Uterus (tissue), 4 donors: ENCODE results near the gene TNKS1BP1. TPM values are rescaled to one million over a fixed set of nuclear protein-coding genes. Genes with fewer than 3 reads are reported as not detected.
A peak's percentile ranks its signal among the peaks of the same experiment; 100 is the strongest.

Experiments
- DNase-seq, 2 donors: peaks; one replicate each; pipeline ENCODE4 v3.0.0-alpha.2; 2019 to 2020
- H3K27ac ChIP-seq, 2 donors: fragments of 200-600 bp; sonication (generic); 1 replicate in 1 of 2; 2 replicates in 1 of 2; pipeline ENCODE4 v1.5.1; 2016 to 2018
- H3K27me3 ChIP-seq, 2 donors: fragments of 200-600 bp; sonication (generic); one replicate each; pipeline ENCODE4 v1.5.1; 2018 to 2019; ENCODE audit warnings: control low read depth in 1 of 2
- H3K36me3 ChIP-seq, 2 donors: fragments of 200-600 bp; sonication (generic); one replicate each; pipeline ENCODE4 v1.5.1; 2019; ENCODE audit warnings: control low read depth in 1 of 2
- H3K4me1 ChIP-seq, 2 donors: fragments of 200-600 bp; sonication (generic); one replicate each; pipeline ENCODE4 v1.5.1; 2018 to 2019; ENCODE audit warnings: control low read depth in 1 of 2
- H3K4me3 ChIP-seq, 2 donors: fragments of 200-600 bp; sonication (generic); 1 replicate in 1 of 2; 2 replicates in 1 of 2; pipeline ENCODE4 v1.5.1; 2018 to 2019; ENCODE audit warnings: mild to moderate bottlenecking in 1 of 2
- H3K9me3 ChIP-seq, 2 donors: fragments of 200-600 bp; sonication (generic); one replicate each; pipeline ENCODE4 v1.5.1; 2019; ENCODE audit warnings: control low read depth in 1 of 2
- CTCF ChIP-seq, 4 experiments: fragments of 200-600 bp in 2 of 4; fragments of 450-650 bp in 2 of 4; sonication (generic) in 2 of 4; IDR thresholded peaks; one replicate each; pipeline ENCODE4 v1.5.1; 2016 to 2019; ENCODE audit warnings: antibody characterized with exemption in 4 of 4, mild to moderate bottlenecking in 2 of 4, moderate library complexity in 1 of 4
- POLR2A ChIP-seq, 2 donors: fragments of 450-650 bp; IDR thresholded peaks; one replicate each; pipeline ENCODE4 v1.6.1; 2016; ENCODE audit warnings: antibody characterized with exemption in 2 of 2, mild to moderate bottlenecking in 1 of 2, moderate library complexity in 1 of 2
- intact Hi-C: fragments of 100-400 bp; cut with DNase I; formaldehyde crosslinking; loops from one replicate; pipeline ENCODE4 v1.15.1; 2023; ENCODE audit warnings: low total_unique reads
- total RNA-seq, 4 donors: library from RNA; depleted of rRNA in 3 of 4; stranded (reverse); fragments of >200 nt in 3 of 4; gene quantifications; one replicate each; pipeline versions ENCODE4 v1.1.0 to v1.2.4, GENCODE V29; 2014 to 2023
- donor health status: DM: yes; HTN: yes; CAD: no.

TNKS1BP1 gene
- total RNA-seq, result 100 to 1,000 TPM in 1 of 4 donors, 10 to 100 TPM in 3; 22.5 to 269 (median 70.8) TPM

GRCh38 chr11:57324886-57325734 is at the start of gene TNKS1BP1:
Gene TNKS1BP1, minus strand, starts transcription at chr11:57324952. Its CDS starts 3,067 bp downstream, at chr11:57321885.
- intact Hi-C loops, result no loop called here

DNA sequence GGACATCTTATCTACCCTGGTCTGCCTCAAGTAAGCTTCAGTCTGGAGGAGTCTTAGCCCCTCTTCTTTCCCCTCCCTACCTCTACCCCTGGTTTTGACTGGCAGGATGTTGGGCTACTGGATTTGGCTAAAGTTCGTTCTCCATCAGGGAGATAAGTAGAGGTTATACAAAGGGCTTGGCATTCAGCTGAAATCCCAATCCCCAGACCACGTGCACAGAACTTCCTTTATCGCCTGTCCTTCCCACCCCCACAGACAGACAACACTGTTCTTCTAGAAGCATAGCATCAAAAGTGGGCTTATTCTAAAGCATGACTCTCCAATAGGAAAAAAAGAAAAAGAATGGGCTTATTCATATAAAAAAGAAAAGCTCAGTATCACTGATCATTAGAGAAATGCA is 48.4 kb upstream of the TNKS1BP1 start:
- Histone ChIP-seq H3K9me3 (no peaks in the 10 kb centered on the region), H3K4me3 (no peak overlapping the region), H3K4me1 (no peaks in the 10 kb centered on the region), H3K27ac (no peak overlapping the region), H3K36me3 (no peaks in the 10 kb centered on the region), H3K27me3 (no peaks in the 10 kb centered on the region)
- DNase-seq, result no peak
- TF ChIP-seq POLR2A (IDR thresholded peaks at IDR 0.05) (no peak), CTCF (IDR thresholded peaks at IDR 0.05) (no peak)
- intact Hi-C loops, result no loop called here

More at GRCh38 chr11:57324886-57325734, at the start of gene TNKS1BP1:
- peak within 1 kb of the TSS; percentile 65 to 97 for H3K4me3 ChIP-seq
- DNase-seq, result peak; percentile 99
- H3K27ac ChIP-seq, result peak within 1 kb of the TSS; percentile 95 to 98
- H3K9me3 ChIP-seq, result no peaks in the 10 kb centered on the region
- H3K36me3 ChIP-seq, result no peaks in the 10 kb centered on the region
- peaks cover 5 to 11% of the 10 kb centered on the region in 2 donors for H3K4me1 ChIP-seq
- no peaks in the 10 kb centered on the region for H3K27me3 ChIP-seq
- TF ChIP-seq POLR2A (IDR thresholded peaks at IDR 0.05) (peak; percentile 89 to 95), CTCF (IDR thresholded peaks at IDR 0.05) (no peak)

GRCh38 chr11:57370941-57371340 is 46.2 kb upstream of the TNKS1BP1 start:
- Histone ChIP-seq H3K36me3 (no peaks in the 10 kb centered on the region), H3K4me3 (no peak overlapping the region), H3K27ac (no peak overlapping the region), H3K27me3 (no peaks in the 10 kb centered on the region), H3K4me1 (no peaks in the 10 kb centered on the region), H3K9me3 (no peaks in the 10 kb centered on the region)
- no peak for DNase-seq
- TF ChIP-seq CTCF (IDR thresholded peaks at IDR 0.05) (no peak), POLR2A (IDR thresholded peaks at IDR 0.05) (no peak)
- intact Hi-C loops, result no loop called here

- no peak overlapping the region for H3K27ac ChIP-seq
- intact Hi-C loops, result no loop called here
- no peaks in the 10 kb centered on the region for H3K36me3 ChIP-seq
- no peaks in the 10 kb centered on the region for H3K4me1 ChIP-seq
- no peaks in the 10 kb centered on the region for H3K27me3 ChIP-seq
- no peak overlapping the region for H3K4me3 ChIP-seq
- H3K9me3 ChIP-seq, result no peaks in the 10 kb centered on the region
- DNase-seq, result no peak
- TF ChIP-seq CTCF (IDR thresholded peaks at IDR 0.05) (no peak), POLR2A (IDR thresholded peaks at IDR 0.05) (no peak)
Observed at GRCh38 chr11:57370251-57370650, 45.5 kb upstream of the TNKS1BP1 start.

- intact Hi-C loops, result no loop called here
- Histone ChIP-seq H3K9me3 (no peaks in the 10 kb centered on the region), H3K4me1 (no peaks in the 10 kb centered on the region), H3K27ac (no peak overlapping the region), H3K4me3 (no peak overlapping the region), H3K36me3 (no peaks in the 10 kb centered on the region), H3K27me3 (no peaks in the 10 kb centered on the region)
- TF ChIP-seq CTCF (IDR thresholded peaks at IDR 0.05), result no peak
- no peak for TF ChIP-seq POLR2A (IDR thresholded peaks at IDR 0.05)
- no peak for DNase-seq
Observed at GRCh38 chr11:57368845-57369232, 44.1 kb upstream of the TNKS1BP1 start.
